Thymus (tissue), 2 donors: ENCODE data around the gene ZNF550. TPM values are rescaled to one million over a fixed set of nuclear protein-coding genes. Genes with fewer than 3 reads are reported as not detected.

Experiments used
- polyA plus RNA-seq: library from polyadenylated mRNA; stranded (reverse); fragments of 200-250 nt; gene quantifications from one replicate; pipeline ENCODE4 v1.2.3, GENCODE V29; 2013
- total RNA-seq: library from RNA; stranded (reverse); fragments of 120-200 nt; gene quantifications from one replicate; pipeline ENCODE4 v1.2.4, GENCODE V29; 2013
- donor health status: healthy.

Gene ZNF550
- total and polyA plus RNA-seq, 2 donors: 8.0 to 11.8 TPM

Other genes with a start within 250 kb of the ZNF550 start
- gene ZNF543, start 239.4 kb downstream of the ZNF550 start, total RNA-seq: 10.3 TPM
- gene ZNF543, start 239.4 kb downstream of the ZNF550 start, polyA plus RNA-seq: 3.9 TPM
- 10.7 TPM for gene ZNF304, start 208.6 kb downstream of the ZNF550 start, total RNA-seq
- 7.9 TPM for gene ZNF304, start 208.6 kb downstream of the ZNF550 start, polyA plus RNA-seq
- 23.7 TPM for gene TRAPPC2B, start 196.3 kb downstream of the ZNF550 start, total RNA-seq
- gene TRAPPC2B, start 196.3 kb downstream of the ZNF550 start, polyA plus RNA-seq: 42.2 TPM
- 4.3 TPM for gene ZNF547, start 196.3 kb downstream of the ZNF550 start, total RNA-seq
- gene ZNF547, start 196.3 kb downstream of the ZNF550 start, polyA plus RNA-seq: 7.2 TPM
- gene ZNF548, start 170.0 kb downstream of the ZNF550 start, total RNA-seq: 14.7 TPM
- 26.4 TPM for gene ZNF548, start 170.0 kb downstream of the ZNF550 start, polyA plus RNA-seq
- 10.4 TPM for gene ZNF17, start 148.7 kb downstream of the ZNF550 start, total RNA-seq
- 5.3 TPM for gene ZNF17, start 148.7 kb downstream of the ZNF550 start, polyA plus RNA-seq
- 11.2 TPM for gene ZNF749, start 124.5 kb downstream of the ZNF550 start, total RNA-seq
- 8.5 TPM for gene ZNF749, start 124.5 kb downstream of the ZNF550 start, polyA plus RNA-seq
- 0.42 TPM for gene VN1R1, start 102.7 kb downstream of the ZNF550 start, total RNA-seq
- gene VN1R1, start 102.7 kb downstream of the ZNF550 start, polyA plus RNA-seq: 0.48 TPM
- gene ZNF772, start 82.3 kb downstream of the ZNF550 start, total RNA-seq: 17.0 TPM
- 3.6 TPM for gene ZNF772, start 82.3 kb downstream of the ZNF550 start, polyA plus RNA-seq
- 10.7 TPM for gene ZNF419, start 72.1 kb downstream of the ZNF550 start, total RNA-seq
- 12.2 TPM for gene ZNF419, start 72.1 kb downstream of the ZNF550 start, polyA plus RNA-seq
- 9.6 TPM for gene ZNF773, start 59.9 kb downstream of the ZNF550 start, total RNA-seq
- 7.0 TPM for gene ZNF773, start 59.9 kb downstream of the ZNF550 start, polyA plus RNA-seq
- gene ZNF549, start 32.5 kb downstream of the ZNF550 start, total RNA-seq: 7.0 TPM
- 6.3 TPM for gene ZNF549, start 32.5 kb downstream of the ZNF550 start, polyA plus RNA-seq
- 7.1 TPM for gene ZNF416, start 19.0 kb upstream of the ZNF550 start, total RNA-seq
- gene ZNF416, start 19.0 kb upstream of the ZNF550 start, polyA plus RNA-seq: 4.4 TPM
- gene ZIK1, start 24.3 kb upstream of the ZNF550 start, total RNA-seq: 12.2 TPM
- gene ZIK1, start 24.3 kb upstream of the ZNF550 start, polyA plus RNA-seq: 6.0 TPM
- 6.2 TPM for gene ZNF530, start 40.0 kb upstream of the ZNF550 start, total RNA-seq
- 3.9 TPM for gene ZNF530, start 40.0 kb upstream of the ZNF550 start, polyA plus RNA-seq
- 18.8 TPM for gene ZNF134, start 54.4 kb upstream of the ZNF550 start, total RNA-seq
- 9.0 TPM for gene ZNF134, start 54.4 kb upstream of the ZNF550 start, polyA plus RNA-seq
- 18.2 TPM for gene ZNF211, start 73.3 kb upstream of the ZNF550 start, total RNA-seq
- 24.6 TPM for gene ZNF211, start 73.3 kb upstream of the ZNF550 start, polyA plus RNA-seq
- gene ZSCAN4, start 109.1 kb upstream of the ZNF550 start, total RNA-seq: 0.05 TPM
- gene ZSCAN4, start 109.1 kb upstream of the ZNF550 start, polyA plus RNA-seq: 0.96 TPM
- gene ZNF551, start 122.1 kb upstream of the ZNF550 start, total RNA-seq: 11.1 TPM
- gene ZNF551, start 122.1 kb upstream of the ZNF550 start, polyA plus RNA-seq: 3.4 TPM
- gene ZNF154, start 149.3 kb upstream of the ZNF550 start, total RNA-seq: 10.5 TPM
- 10.8 TPM for gene ZNF154, start 149.3 kb upstream of the ZNF550 start, polyA plus RNA-seq
- 21.9 TPM for gene ZNF671, start 167.8 kb upstream of the ZNF550 start, total RNA-seq
- 19.8 TPM for gene ZNF671, start 167.8 kb upstream of the ZNF550 start, polyA plus RNA-seq
- 25.1 TPM for gene ZNF776, start 187.0 kb upstream of the ZNF550 start, total RNA-seq
- gene ZNF776, start 187.0 kb upstream of the ZNF550 start, polyA plus RNA-seq: 13.8 TPM
- gene ZNF586, start 209.8 kb upstream of the ZNF550 start, total RNA-seq: 26.9 TPM
- gene ZNF586, start 209.8 kb upstream of the ZNF550 start, polyA plus RNA-seq: 15.2 TPM